ENCODE data around the gene SLC22A31. TPM values are rescaled to one million over a fixed set of nuclear protein-coding genes. Genes with fewer than 3 reads are reported as not detected.

SLC22A31 gene
- total RNA-seq, 1 donor from 2014 or later: 0.72 TPM

- DNase-seq (ENCODE audit: low spot score): no peak
Observed at GRCh38 chr16:89217138-89217387, 16.7 kb upstream of the SLC22A31 start.

DNA sequence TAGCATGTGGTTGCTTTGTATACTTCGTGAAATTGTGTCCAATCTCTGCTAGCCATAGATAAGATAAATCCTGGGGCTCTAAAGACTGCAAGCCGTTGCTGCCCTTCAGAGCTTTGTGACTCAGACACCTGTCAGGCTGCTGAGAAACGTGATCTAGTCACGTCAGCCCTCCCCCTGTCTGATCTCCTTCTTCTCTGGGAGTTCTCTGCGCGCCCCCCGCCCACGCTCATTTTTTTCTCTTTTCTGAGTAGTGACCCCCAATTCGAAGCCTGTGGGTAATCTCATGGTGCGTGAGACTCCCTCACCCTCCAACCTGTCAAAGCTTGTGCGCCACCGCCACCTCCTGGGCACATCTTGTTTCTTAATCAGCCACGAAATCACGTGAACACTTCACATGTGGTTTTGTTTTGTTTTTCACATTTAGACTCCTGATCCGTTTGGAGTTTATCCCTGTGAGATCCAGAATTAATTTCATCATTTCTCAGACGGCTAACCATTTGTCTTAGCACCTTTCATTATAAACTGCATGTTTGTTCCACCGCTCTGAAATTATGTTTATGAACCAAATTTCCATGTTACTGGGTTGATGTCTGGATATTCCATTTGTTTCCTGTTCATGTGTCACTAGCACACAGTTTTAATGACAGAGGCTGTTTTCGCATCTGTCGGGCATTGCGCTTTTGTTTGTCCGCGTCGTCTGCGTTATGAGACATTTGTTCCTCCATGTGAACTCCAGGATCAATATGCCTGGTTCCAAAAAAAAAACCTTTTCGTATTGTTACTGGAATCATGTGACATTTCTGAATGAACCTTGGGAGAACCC is 16.2 kb upstream of the SLC22A31 start:
- DNase-seq (ENCODE audit: low spot score): peak; percentile 86

- no peak for DNase-seq (ENCODE audit: low spot score)
Observed at GRCh38 chr16:89210904-89211515, 10.7 kb upstream of the SLC22A31 start.

DNA sequence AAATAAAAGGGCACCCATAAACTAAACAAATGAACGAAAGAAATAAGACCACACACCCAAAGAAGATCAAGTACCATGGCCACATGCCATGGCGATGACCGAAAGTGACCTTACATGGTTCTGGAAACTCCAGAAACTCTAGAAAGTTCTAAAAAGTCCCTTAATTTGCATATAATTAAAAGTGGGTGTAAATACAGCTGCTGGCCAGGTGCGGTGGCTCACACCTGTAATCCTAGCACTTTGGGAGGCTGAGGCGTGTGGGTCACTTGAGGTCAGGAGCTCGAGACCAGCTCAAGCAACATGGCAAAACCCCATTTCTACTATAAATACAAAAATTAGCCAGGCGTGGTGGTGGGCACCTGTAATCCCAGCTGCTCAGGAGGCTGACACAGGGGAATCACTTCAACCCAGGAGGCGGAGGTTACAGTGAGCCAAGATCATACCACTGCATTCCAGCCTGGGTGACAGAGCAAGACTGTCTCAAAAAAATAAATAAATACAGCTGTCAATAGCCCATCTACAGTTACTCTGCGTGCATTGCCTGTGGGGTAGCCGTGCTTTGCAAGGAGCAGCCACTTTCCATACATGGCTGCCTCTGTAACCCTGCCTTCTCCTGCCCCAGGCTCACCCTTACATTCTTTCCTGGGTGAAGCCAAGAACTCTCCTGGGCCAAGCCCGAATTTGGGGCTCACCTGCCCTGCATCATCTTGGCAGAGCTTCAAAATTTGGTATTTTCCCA is 10.0 kb upstream of the SLC22A31 start:
- no peak for DNase-seq (ENCODE audit: low spot score)

- no peak for DNase-seq (ENCODE audit: low spot score)
Observed at GRCh38 chr16:89209522-89210044, 9.2 kb upstream of the SLC22A31 start.

- no peak for DNase-seq (ENCODE audit: low spot score)
Observed at GRCh38 chr16:89207993-89208392, 7.7 kb upstream of the SLC22A31 start.

GRCh38 chr16:89202422-89203215 is 2.3 kb upstream of the SLC22A31 start:
- DNase-seq (ENCODE audit: low spot score): no peak

DNA sequence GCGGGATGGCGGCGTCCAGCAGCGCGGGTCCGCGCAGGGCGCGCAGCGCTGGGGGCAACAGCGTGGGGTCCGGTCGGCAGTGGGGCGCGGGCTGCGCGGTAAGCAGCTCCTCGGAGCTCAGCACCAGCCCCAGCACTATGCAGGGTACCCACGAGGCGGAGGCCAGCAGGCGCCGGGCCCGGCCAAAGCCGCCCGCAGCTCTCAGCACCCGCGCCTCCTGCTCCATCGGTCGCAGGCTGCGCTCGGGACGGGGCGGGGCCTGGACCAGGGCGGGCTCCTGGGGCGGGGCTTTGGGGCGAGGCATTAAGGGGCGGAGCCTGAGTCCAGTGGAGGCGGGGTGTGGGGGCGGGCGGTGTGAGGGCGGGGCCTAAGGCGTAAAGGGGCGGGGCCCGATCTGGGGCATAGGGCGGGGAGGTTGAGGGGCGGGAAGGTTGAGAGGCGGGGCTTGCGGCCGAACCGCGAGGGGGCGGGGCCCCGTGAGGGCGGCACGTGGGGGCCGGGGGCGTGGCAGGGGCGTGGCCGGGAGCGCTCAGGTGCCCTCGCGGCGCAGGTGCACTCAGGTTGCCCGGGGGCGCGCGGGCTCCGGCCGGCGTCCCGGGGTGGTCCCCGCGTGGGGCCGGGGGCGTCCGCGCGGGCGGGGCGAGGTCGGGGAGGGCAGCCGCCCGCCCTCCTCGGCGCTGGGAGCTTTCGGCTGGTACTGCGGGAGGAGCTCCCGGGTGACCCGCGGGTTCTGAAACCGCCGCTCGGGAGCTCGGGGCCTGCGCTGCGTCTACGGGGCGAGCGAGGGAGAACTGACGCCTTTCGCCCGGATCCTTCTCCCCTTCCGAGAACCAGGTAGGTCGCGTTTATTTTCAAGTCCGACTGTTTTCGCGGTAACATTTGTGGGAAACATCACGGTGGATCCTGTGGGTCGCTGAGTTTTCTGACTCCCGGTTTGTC is 1.4 kb upstream of the SLC22A31 start:
- DNase-seq (ENCODE audit: low spot score): no peak

DNA sequence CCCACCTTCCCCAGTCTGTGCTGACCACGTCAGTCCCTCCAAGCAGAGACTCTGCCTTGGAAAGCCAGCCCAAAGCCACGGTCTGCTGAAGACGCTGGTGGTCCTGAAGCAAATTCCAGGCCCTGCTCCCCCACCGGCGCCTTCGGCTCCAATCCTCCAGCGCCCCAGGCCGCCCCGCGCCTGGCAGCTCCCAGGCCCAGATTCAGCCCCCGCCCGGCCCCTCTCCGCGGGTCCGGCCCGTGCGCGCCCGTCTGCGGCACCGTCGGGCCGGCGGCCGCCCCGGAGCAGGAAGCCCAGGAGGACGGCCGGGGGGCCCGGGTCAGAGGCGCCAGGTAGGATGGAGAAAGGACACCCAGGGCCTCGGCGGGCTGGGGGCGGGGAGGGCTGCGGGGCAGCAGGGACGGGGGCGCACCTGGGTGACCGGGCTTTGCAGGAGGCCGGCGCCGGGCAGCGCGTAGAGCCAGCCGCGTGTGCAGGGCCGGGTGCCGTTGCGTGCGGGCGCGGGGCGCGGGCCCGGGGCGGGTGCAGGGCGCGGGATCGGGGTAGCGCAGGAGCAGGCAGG is 594 bp upstream of the SLC22A31 start:
- DNase-seq (ENCODE audit: low spot score): no peak

DNA sequence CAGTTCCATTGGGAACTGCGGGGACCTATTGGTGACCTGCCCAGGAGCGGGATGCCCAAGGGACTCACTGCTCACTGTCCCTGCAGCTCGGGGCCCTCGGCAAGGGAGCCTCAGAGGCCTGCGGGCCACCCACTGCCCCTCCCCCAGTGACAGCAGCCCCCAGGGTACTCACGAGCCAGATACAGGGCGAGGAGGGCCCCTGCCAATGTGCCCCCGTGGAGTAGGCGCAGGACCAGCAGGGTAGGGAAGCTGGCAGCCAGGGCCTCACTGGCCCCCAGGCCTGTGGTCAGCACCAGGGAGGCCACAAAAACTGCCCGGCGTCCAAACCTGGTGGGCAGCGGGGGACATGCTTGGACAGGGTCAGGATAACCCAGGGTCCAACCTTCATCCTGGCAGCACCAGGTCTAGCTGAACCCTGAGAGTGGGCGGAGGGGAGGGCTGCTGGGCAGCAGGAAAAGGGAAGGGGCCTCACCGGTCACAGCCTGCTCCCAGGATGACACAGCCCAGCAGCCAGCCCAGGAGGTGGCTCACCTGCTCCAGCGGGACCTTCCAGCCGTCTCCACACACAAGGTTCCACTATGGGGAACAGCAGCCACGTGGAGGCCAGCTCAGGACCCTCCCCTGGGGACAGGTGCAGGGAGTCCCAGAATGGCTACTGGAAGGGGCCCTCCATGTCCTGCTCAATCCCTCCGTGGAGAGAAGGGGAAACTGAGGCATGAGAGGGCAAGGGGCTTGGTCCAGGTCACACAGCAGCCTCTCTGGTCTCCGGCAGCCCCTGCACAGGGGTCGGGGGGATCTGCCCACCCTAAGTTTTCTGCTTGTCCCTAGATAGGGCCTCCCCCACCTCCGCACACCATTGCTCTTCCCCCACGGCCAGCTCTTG is 855 bp downstream of the SLC22A31 start:
- DNase-seq (ENCODE audit: low spot score): no peak

GRCh38 chr16:89198417-89199240 is 1.7 kb downstream of the SLC22A31 start:
- no peak for DNase-seq (ENCODE audit: low spot score)

GRCh38 chr16:89197633-89198416 is 2.5 kb downstream of the SLC22A31 start:
- DNase-seq (ENCODE audit: low spot score): no peak

DNA sequence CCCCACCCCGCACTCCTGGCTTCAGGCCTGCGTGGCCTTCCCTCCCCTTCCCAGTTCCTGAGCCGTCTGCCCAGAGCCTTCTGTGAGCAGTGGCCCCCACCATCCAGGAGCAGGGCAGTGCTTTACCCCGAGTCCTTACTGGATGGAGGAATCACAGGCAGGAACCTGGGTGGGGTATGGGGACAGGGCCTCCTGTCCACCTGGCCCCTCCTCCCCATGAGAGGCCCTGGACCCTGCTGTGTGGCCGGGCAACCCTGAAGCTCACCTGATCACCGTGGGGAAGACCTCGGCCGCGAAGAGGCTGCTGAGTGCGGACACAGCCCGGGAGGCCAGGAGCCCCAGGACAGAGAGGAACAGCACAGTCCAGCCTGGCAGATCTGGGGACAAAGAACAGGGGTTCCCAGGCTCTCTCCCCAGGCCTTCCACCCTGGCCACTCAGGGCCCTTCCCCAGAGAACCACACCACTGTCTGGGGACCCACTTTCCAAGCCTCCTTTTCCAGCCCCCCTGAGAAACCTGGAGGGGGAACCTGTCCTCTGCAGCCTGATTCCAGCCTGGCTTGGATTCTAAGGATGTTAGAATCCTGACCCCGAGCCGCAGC is 3.2 kb downstream of the SLC22A31 start:
- no peak for DNase-seq (ENCODE audit: low spot score)

- DNase-seq (ENCODE audit: low spot score): no peak
Observed at GRCh38 chr16:89195521-89196171, 4.7 kb downstream of the SLC22A31 start.

- no peak for DNase-seq (ENCODE audit: low spot score)
Observed at GRCh38 chr16:89194340-89195311, 5.7 kb downstream of the SLC22A31 start.
